Non-pigmented ciliary epithelial cell (primary cell): ENCODE results near the gene NLGN4X.

Experiments
- DNase-seq: peaks from one replicate; pipeline ENCODE4 v3.0.0-alpha.2; 2010; ENCODE audit warnings: low read depth

Gene NLGN4X

DNA sequence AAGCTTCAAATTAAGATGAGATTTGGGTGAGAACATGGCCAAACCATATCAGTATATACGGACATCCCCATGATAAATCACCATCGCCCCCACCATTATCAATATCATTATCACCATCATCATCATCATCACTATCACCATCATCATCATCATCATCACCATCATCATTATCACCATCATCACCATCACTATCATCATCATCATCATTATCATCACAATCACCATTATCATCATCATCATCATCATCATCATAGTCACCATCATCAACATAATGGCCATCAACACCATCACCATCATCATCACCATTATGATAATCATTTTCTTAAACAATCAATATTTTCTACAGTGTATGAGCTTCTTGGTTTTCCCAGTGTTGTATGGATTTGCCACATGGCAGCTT lies 360.9 kb downstream of the NLGN4X start:
- no peak for DNase-seq

DNA sequence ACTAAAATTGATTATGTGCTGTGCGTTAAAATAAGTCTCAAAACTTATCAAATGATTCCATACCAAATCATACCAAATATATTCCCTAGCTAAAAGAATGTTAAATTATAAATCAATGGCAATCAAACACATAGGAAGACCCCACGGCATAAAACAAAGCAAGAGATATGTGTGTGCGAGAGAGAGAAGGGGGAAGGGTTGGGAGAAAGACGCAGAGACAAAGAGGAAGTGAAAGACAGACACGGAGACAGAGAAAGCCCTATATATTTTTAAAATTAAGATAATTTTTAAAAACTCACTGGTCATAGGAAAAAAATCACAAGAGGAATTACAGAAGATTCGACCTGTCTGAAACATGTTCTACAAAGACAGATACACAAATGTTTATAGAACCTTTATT lies 371.4 kb downstream of the NLGN4X start:
- DNase-seq, result no peak

DNA sequence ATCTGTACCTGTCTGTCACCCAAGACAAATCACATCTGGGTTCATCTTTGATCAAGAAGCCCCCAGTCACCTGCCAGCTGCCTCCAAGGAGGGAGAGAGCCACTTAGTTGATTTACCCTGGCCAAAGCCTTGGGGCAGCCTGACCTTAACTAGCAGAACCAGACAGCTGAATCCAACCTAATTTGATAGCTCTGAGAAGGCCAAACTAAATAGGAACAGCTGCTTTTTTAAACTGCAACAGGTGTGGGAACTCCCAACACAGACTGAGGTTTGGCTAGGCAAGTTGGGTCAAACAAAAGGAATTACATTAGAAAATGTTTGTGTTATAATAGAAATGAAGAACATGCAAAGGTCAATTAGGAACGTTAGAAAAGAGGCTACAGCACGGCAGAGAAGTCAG lies 375.7 kb downstream of the NLGN4X start:
- no peak for DNase-seq

DNA sequence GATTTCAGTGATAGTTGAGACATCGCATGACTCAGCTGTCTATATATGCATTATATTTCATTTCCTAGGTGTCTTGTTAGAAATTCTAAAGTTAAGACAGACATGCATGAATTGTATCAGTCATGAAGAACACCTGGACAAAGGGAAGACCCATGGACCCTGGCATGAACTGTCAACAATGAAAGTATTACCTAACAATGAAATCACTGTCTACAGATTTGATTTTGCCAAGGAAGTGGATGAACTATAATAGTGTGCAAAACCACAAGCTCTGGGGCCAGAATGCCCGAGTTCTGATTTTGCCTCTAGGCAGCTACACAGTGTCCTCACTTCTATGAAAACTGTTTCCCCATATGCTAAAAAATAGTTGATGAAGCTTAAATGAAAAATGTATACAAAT lies 386.1 kb downstream of the NLGN4X start:
- DNase-seq, result no peak
